Loucy (cell line): ENCODE data around the gene NCAPH2.

Source experiments
- EZH2phosphoT487 ChIP-seq: fragments of 200-600 bp; IDR thresholded peaks from 2 replicates; pipeline ENCODE4 v1.6.1; 2018; ENCODE audit warnings: antibody characterized with exemption, mild to moderate bottlenecking, moderate library complexity, borderline replicate concordance
- TF ChIP-seq, protein P1 (sequence below): fragments of 200-600 bp; sonication (generic); conservative IDR thresholded peaks from 2 replicates; pipeline ENCODE4 v1.5.1; 2014; ENCODE audit warnings: mild to moderate bottlenecking, antibody characterized with exemption, low read length

DNA sequence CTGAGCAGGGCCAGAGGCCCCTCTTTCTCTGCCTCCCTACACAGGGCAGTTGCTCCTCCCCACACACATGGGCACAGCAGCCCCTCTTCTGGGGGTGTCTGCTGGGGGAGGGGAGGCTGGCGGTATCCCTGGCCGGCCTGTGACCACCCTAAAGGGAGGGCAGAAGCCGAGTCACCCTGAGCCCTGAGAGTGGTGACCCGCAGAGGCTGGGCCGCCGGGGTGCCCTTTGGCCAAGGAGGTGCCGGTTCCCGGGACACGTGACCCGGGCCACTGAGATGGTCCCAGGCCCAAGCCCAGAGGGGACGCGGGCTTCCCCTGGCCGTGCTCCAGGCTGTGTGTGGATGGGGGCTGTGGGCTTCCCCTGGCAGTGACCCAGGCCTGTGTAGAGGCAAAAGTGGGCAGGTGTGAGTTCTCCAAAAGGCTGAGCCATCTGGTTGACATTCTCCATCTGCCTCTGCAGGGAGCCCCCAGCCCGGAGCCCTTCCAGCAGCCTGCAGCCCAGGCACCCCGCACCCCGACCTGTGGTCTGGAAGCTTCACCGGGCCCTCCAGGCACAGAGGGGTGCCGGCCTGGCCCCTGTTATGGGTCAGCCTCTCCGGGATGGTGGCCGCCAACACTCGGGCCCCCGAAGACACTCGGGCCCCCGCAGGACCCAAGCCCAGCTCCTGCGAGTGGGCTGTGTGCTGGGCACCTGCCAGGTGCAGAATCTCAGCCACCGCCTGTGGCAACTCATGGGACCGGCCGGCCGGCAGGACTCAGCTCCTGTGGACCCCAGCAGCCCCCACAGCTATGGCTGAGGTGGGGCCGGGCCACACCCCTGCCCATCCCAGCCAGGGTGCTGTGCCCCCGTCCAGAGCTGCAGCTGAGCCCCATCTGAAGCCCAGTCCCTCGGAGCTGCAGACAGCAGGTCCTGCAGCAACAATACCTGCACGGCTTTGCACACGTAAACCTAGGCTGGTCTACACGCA, 25.6 kb upstream of the NCAPH2 start:
- TF ChIP-seq, protein P1, sequence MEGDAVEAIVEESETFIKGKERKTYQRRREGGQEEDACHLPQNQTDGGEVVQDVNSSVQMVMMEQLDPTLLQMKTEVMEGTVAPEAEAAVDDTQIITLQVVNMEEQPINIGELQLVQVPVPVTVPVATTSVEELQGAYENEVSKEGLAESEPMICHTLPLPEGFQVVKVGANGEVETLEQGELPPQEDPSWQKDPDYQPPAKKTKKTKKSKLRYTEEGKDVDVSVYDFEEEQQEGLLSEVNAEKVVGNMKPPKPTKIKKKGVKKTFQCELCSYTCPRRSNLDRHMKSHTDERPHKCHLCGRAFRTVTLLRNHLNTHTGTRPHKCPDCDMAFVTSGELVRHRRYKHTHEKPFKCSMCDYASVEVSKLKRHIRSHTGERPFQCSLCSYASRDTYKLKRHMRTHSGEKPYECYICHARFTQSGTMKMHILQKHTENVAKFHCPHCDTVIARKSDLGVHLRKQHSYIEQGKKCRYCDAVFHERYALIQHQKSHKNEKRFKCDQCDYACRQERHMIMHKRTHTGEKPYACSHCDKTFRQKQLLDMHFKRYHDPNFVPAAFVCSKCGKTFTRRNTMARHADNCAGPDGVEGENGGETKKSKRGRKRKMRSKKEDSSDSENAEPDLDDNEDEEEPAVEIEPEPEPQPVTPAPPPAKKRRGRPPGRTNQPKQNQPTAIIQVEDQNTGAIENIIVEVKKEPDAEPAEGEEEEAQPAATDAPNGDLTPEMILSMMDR, result no peak
- TF ChIP-seq EZH2phosphoT487, result no peak
